OCI-LY3 (cell line): ENCODE results near the gene UNC13A.

Source experiments
- H2AFZ ChIP-seq: fragments of 200-600, 300-600 bp; shearing (Covaris generic); 2 replicates; pipeline ENCODE4 v1.6.0; 2014; ENCODE audit warnings: antibody characterized with exemption, low read depth, low read length
- H3K27ac ChIP-seq: fragments of 200-600, 300-600 bp; sonication (generic); 2 replicates; pipeline ENCODE4 v1.5.1; 2014; ENCODE audit warnings: mild to moderate bottlenecking, low read length, moderate library complexity, mixed read lengths
- H3K27me3 ChIP-seq: fragments of 200-600, 300-600 bp; sonication (generic); 2 replicates; pipeline ENCODE4 v1.6.1; 2014; ENCODE audit warnings: low read depth, low read length, mixed read lengths
- H3K36me3 ChIP-seq: fragments of 200-600, 300-600 bp; sonication (generic); replicated peaks from 2 replicates; pipeline ENCODE3; 2014; ENCODE audit warnings: low read depth, low read length, mixed read lengths
- H3K4me1 ChIP-seq: fragments of 300-600, 200-600 bp; sonication (generic); 2 replicates; pipeline ENCODE4 v1.6.1; 2014; ENCODE audit warnings: low read length, mixed read lengths
- H3K4me2 ChIP-seq: fragments of 200-600, 300-600 bp; sonication (generic); 2 replicates; pipeline ENCODE4 v1.6.1; 2014; ENCODE audit warnings: low read length, mixed read lengths
- H3K4me3 ChIP-seq: fragments of 300-600, 200-600 bp; sonication (generic); 2 replicates; pipeline ENCODE4 v1.5.1; 2014; ENCODE audit warnings: antibody characterized with exemption, mild to moderate bottlenecking, low read length, moderate library complexity
- H3K79me2 ChIP-seq: fragments of 300-600, 200-600 bp; shearing (Covaris generic); 2 replicates; pipeline ENCODE4 v1.6.1; 2014; ENCODE audit warnings: mild to moderate bottlenecking, low read length, mixed read lengths
- H3K9ac ChIP-seq: fragments of 300-600, 200-600 bp; shearing (Covaris generic); 2 replicates; pipeline ENCODE4 v1.6.0; 2014; ENCODE audit warnings: mild to moderate bottlenecking, low read length, moderate library complexity
- H3K9me3 ChIP-seq: fragments of 200-600, 300-600 bp; shearing (Covaris generic); 2 replicates; pipeline ENCODE4 v1.6.1; 2014; ENCODE audit warnings: low read length, mixed read lengths; ENCODE audit not compliant: insufficient read depth
- H4K20me1 ChIP-seq: fragments of 200-600, 300-600 bp; sonication (generic); 2 replicates; pipeline ENCODE4 v1.6.1; 2016; ENCODE audit warnings: low read length, mixed read lengths; ENCODE audit not compliant: insufficient read depth
- CTCF ChIP-seq: fragments of 200-600, 300-600 bp; sonication (generic); IDR thresholded peaks from 2 replicates; pipeline ENCODE4 v1.5.1; 2014; ENCODE audit warnings: antibody characterized with exemption, low read length, low read depth
- EZH2phosphoT487 ChIP-seq: fragments of 200-600 bp; shearing (Covaris generic); IDR thresholded peaks from 2 replicates; pipeline ENCODE4 v1.6.1; 2018; ENCODE audit warnings: antibody characterized with exemption, mixed run types, low read depth

The UNC13A gene

GRCh38 chr19:17688853-17689595, 870 bp upstream of the UNC13A start:
- H3K4me3 ChIP-seq: no peak overlapping the region
- no peak for TF ChIP-seq CTCF
- no peak for TF ChIP-seq EZH2phosphoT487

GRCh38 chr19:17687141-17687856, 855 bp downstream of the UNC13A start:
- Histone ChIP-seq H3K79me2 (no peaks in the 10 kb centered on the region), H3K9me3 (no peaks in the 10 kb centered on the region), H3K27ac (no peak overlapping the region), H3K27me3 (peaks cover 35% of the 10 kb centered on the region), H3K36me3 (no peaks in the 10 kb centered on the region), H3K4me2 (peak overlapping the region; percentile 70; the same call in 1 of the 2 replicates), H3K4me1 (peaks cover 3% of the 10 kb centered on the region; the same call in 1 of the 2 replicates), H3K9ac (no peak overlapping the region), H4K20me1 (no peaks in the 10 kb centered on the region), H3K4me3 (peak overlapping the region; percentile 66; the same call in 1 of the 2 replicates), H2AFZ (no peak overlapping the region)
- TF ChIP-seq CTCF (no peak), EZH2phosphoT487 (no peak)

More at GRCh38 chr19:17688853-17689595, 870 bp upstream of the UNC13A start:
- Histone ChIP-seq H3K4me2 (no peak overlapping the region), H4K20me1 (no peaks in the 10 kb centered on the region), H3K4me1 (peaks cover 3% of the 10 kb centered on the region; the same call in 1 of the 2 replicates), H2AFZ (no peak overlapping the region), H3K27ac (no peak overlapping the region), H3K9me3 (no peaks in the 10 kb centered on the region), H3K36me3 (no peaks in the 10 kb centered on the region), H3K27me3 (peaks cover 23% of the 10 kb centered on the region), H3K79me2 (no peaks in the 10 kb centered on the region), H3K9ac (no peak overlapping the region)

- no peaks in the 10 kb centered on the region for H3K9me3 ChIP-seq
- no peak overlapping the region for H3K27ac ChIP-seq
- H3K9ac ChIP-seq: no peak overlapping the region; the same call in 1 of the 2 replicates
- H3K4me1 ChIP-seq: peaks cover 3% of the 10 kb centered on the region; the same call in 1 of the 2 replicates
- no peak for TF ChIP-seq EZH2phosphoT487
- no peaks in the 10 kb centered on the region for H3K79me2 ChIP-seq
- H3K36me3 ChIP-seq: no peaks in the 10 kb centered on the region
- H3K4me3 ChIP-seq: peak overlapping the region; percentile 66
- H2AFZ ChIP-seq: no peak overlapping the region
- H4K20me1 ChIP-seq: no peaks in the 10 kb centered on the region
- H3K4me2 ChIP-seq: peak overlapping the region; percentile 70
- H3K27me3 ChIP-seq: peaks cover 35% of the 10 kb centered on the region
Observed at GRCh38 chr19:17686592-17687024, 1.5 kb downstream of the UNC13A start.

- H3K79me2 ChIP-seq: no peaks in the 10 kb centered on the region
- no peak overlapping the region; the same call in 1 of the 2 replicates for H3K9ac ChIP-seq
- no peaks in the 10 kb centered on the region for H3K9me3 ChIP-seq
- H3K27me3 ChIP-seq: peaks cover 35% of the 10 kb centered on the region
- peak overlapping the region; percentile 66 for H3K4me3 ChIP-seq
- H3K4me1 ChIP-seq: peaks cover 3% of the 10 kb centered on the region; the same call in 1 of the 2 replicates
- peak overlapping the region; percentile 70 for H3K4me2 ChIP-seq
- no peaks in the 10 kb centered on the region for H4K20me1 ChIP-seq
- no peak overlapping the region for H2AFZ ChIP-seq
- H3K27ac ChIP-seq: no peak overlapping the region
- TF ChIP-seq CTCF: no peak
- TF ChIP-seq EZH2phosphoT487: no peak
- no peaks in the 10 kb centered on the region for H3K36me3 ChIP-seq
Observed at GRCh38 chr19:17686023-17686521, 2.1 kb downstream of the UNC13A start.
